ENCODE data around the gene HVCN1. TPM values are rescaled to one million over a fixed set of nuclear protein-coding genes. Genes with fewer than 3 reads are reported as not detected.
"Not testable (repeated sequence)": the region's sequence is repeated elsewhere in the genome, so short reads cannot be mapped to it uniquely, and the experiment has no call there.

Gene HVCN1
- 7.6 TPM for total RNA-seq

GRCh38 chr12:110688446-110689280 is at the start of gene HVCN1:
Gene HVCN1, minus strand, starts transcription at chr12:110689115. Its CDS starts 5,870 bp downstream, at chr12:110683245.
- H3K4me3 ChIP-seq, result peak within 1 kb of the TSS; percentile 67 to 72
- H3K27me3 ChIP-seq, result no peaks in the 10 kb centered on the region
- peak within 1 kb of the TSS; percentile 85 for H3K27ac ChIP-seq
- DNase-seq (ENCODE audit: extremely low spot score in 2 of 2), result no peak
- TF ChIP-seq POLR2AphosphoS5 (IDR thresholded peaks at IDR 0.05; ENCODE audit: insufficient read depth in 1 of 2, low read depth in 1 of 2) (no peak), POLR2A (IDR thresholded peaks at IDR 0.05) (no peak)
- TF ChIP-seq, protein P1, sequence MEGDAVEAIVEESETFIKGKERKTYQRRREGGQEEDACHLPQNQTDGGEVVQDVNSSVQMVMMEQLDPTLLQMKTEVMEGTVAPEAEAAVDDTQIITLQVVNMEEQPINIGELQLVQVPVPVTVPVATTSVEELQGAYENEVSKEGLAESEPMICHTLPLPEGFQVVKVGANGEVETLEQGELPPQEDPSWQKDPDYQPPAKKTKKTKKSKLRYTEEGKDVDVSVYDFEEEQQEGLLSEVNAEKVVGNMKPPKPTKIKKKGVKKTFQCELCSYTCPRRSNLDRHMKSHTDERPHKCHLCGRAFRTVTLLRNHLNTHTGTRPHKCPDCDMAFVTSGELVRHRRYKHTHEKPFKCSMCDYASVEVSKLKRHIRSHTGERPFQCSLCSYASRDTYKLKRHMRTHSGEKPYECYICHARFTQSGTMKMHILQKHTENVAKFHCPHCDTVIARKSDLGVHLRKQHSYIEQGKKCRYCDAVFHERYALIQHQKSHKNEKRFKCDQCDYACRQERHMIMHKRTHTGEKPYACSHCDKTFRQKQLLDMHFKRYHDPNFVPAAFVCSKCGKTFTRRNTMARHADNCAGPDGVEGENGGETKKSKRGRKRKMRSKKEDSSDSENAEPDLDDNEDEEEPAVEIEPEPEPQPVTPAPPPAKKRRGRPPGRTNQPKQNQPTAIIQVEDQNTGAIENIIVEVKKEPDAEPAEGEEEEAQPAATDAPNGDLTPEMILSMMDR (IDR thresholded peaks at IDR 0.05), result no peak
- H3K4me1 ChIP-seq, result peaks cover 26% of the 10 kb centered on the region
- intact Hi-C loops (cut with DNase I), result no loop called here
- H3K9me3 ChIP-seq, result no peaks in the 10 kb centered on the region
- H3K36me3 ChIP-seq, result no peaks in the 10 kb centered on the region

DNA sequence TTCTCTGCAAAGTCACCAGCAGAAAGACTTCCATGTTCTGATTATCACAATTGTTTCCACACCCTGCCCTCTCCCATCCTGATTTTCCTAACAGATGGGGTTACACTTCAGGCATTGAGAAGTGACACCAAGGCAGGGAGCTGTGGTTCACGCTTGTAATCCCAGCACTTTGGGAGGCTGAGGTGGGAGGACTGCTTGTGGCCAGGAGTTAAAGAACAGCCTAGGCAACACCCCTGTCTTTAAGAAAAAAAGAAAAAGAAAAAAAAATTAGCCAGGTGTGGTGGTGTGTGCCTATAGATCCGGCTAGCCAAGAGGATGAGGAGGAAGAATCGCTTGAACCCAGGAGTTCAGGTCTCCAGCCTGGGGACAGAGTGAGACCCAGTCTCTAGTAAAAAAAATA is 48.6 kb upstream of the HVCN1 start:
- TF ChIP-seq POLR2A (IDR thresholded peaks at IDR 0.05) (no peak), POLR2AphosphoS5 (IDR thresholded peaks at IDR 0.05; ENCODE audit: insufficient read depth in 1 of 2, low read depth in 1 of 2) (no peak)
- TF ChIP-seq, protein P1 (IDR thresholded peaks at IDR 0.05), result no peak
- Histone ChIP-seq H3K9me3 (no peaks in the 10 kb centered on the region), H3K27ac (no peak overlapping the region), H3K4me3 (no peak overlapping the region), H3K36me3 (peaks cover 0 to 6% of the 10 kb centered on the region in 2 donors), H3K27me3 (no peaks in the 10 kb centered on the region), H3K4me1 (peaks cover 79% of the 10 kb centered on the region)
- no peak for DNase-seq (ENCODE audit: extremely low spot score in 2 of 2)
- intact Hi-C loops (cut with DNase I), result no loop called here

DNA sequence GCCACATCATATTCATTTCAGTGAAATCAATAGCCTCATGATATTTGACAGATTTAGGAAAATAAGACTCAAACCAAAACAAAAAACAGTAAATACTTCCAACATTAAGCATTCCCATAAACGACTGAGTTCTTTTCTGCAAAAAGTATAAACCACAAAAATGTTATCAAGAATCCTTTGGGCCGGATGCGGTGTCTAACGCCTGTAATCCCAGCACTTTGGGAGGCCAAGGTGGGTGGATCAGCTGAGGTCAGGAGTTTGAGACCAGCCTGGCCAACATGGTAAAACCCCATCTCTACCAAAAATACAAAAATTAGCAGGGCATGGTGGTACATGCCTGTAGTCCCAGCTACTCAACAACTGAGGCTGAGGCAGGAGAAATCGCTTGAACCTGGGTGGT is 48.1 kb upstream of the HVCN1 start:
- H3K9me3 ChIP-seq; DNase-seq (ENCODE audit: extremely low spot score in 2 of 2); intact Hi-C loops (cut with DNase I); H3K27me3 ChIP-seq; H3K4me3 ChIP-seq; H3K36me3 ChIP-seq; H3K27ac ChIP-seq: not testable (repeated sequence)
- H3K4me1 ChIP-seq, result peaks cover 83% of the 10 kb centered on the region

GRCh38 chr12:110733900-110734299 is 45.0 kb upstream of the HVCN1 start:
- no peaks in the 10 kb centered on the region for H3K27me3 ChIP-seq
- no peak for TF ChIP-seq POLR2A (IDR thresholded peaks at IDR 0.05)
- no peak for TF ChIP-seq POLR2AphosphoS5 (IDR thresholded peaks at IDR 0.05; ENCODE audit: insufficient read depth in 1 of 2, low read depth in 1 of 2)
- TF ChIP-seq, protein P1 (IDR thresholded peaks at IDR 0.05), result no peak
- peaks cover 57% of the 10 kb centered on the region for H3K4me1 ChIP-seq
- DNase-seq (ENCODE audit: extremely low spot score in 2 of 2), result no peak
- H3K4me3 ChIP-seq, result no peak overlapping the region
- H3K9me3 ChIP-seq, result no peaks in the 10 kb centered on the region
- peak overlapping the region; percentile 4 for H3K27ac ChIP-seq
- intact Hi-C loops (cut with DNase I), result no loop called here
- peaks cover 0 to 34% of the 10 kb centered on the region in 2 donors for H3K36me3 ChIP-seq

DNA sequence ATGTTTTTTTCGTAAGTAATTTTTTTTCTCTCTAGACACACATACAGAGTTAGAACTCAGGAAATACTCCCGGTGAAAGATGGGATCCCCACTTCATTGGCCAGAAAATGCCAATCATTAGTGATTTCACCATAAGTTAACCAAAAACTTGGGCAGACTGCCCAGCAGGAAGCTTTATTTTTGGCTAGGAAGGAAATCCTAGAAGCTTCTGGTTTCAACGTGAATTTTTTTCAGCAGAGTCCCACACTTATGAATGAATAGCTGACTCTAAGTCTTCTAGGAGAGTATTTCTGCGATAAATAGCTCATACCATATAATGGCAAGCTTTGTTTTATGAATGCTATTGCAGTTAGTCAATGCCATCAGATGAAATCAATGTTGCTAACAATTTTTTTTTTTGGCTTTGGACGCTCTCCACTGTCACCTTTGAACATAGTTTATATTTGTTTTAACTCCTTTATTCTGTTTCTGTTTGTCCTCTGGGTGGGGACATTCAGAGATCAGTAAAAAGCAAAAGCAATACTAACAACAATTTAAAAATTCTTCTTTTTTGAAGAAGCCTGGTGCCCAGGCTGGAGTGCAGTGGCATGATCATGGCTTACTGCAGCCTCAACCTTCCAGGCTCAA is 44.3 kb upstream of the HVCN1 start:
- no peak for DNase-seq (ENCODE audit: extremely low spot score in 2 of 2)
- Histone ChIP-seq H3K4me3 (no peak overlapping the region), H3K9me3 (no peaks in the 10 kb centered on the region), H3K36me3 (peaks cover 0 to 40% of the 10 kb centered on the region in 2 donors), H3K27me3 (no peaks in the 10 kb centered on the region), H3K4me1 (peaks cover 50% of the 10 kb centered on the region), H3K27ac (peak overlapping the region; percentile 4)
- intact Hi-C loops (cut with DNase I), result no loop called here
- no peak for TF ChIP-seq POLR2AphosphoS5 (IDR thresholded peaks at IDR 0.05; ENCODE audit: insufficient read depth in 1 of 2, low read depth in 1 of 2)
- no peak for TF ChIP-seq POLR2A (IDR thresholded peaks at IDR 0.05)
- TF ChIP-seq, protein P1 (IDR thresholded peaks at IDR 0.05), result no peak
